Measurements from ENCODE around the gene DNAAF3.

DNAAF3 gene

DNA sequence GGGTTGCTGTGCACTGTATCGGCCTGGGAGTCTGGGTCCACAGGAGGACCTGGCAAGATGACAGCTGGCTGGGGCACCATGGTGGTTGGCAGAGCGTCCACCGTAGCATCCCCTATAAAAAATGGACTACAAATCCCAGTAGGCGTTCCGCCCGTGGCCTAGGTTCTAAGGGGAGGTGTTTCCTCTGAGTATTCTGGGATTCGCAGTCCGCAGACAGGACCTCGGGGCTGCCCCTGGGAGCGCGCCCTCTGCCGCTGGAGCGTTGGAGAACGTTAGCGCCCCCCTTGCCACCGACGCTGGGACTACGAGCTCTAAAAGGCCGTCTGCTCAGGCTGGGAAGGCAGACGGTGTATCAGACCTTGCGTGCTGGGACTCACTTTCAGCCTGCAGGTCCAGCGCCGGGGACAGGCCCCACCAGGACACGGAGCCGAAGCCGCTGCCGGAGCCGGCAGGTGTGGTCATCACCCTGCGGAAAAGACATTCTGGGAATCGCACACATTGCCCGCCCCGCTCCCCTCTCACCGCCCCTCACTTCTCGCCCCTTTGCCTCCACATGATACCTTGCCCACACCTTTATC lies 372 bp downstream of the DNAAF3 start:
- no peak for DNase-seq (ENCODE audit: low spot score)
- TF ChIP-seq, protein P1, sequence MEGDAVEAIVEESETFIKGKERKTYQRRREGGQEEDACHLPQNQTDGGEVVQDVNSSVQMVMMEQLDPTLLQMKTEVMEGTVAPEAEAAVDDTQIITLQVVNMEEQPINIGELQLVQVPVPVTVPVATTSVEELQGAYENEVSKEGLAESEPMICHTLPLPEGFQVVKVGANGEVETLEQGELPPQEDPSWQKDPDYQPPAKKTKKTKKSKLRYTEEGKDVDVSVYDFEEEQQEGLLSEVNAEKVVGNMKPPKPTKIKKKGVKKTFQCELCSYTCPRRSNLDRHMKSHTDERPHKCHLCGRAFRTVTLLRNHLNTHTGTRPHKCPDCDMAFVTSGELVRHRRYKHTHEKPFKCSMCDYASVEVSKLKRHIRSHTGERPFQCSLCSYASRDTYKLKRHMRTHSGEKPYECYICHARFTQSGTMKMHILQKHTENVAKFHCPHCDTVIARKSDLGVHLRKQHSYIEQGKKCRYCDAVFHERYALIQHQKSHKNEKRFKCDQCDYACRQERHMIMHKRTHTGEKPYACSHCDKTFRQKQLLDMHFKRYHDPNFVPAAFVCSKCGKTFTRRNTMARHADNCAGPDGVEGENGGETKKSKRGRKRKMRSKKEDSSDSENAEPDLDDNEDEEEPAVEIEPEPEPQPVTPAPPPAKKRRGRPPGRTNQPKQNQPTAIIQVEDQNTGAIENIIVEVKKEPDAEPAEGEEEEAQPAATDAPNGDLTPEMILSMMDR (IDR thresholded peaks at IDR 0.05; ENCODE audit: extremely low read depth, missing control alignments), result peak; percentile 3

DNA sequence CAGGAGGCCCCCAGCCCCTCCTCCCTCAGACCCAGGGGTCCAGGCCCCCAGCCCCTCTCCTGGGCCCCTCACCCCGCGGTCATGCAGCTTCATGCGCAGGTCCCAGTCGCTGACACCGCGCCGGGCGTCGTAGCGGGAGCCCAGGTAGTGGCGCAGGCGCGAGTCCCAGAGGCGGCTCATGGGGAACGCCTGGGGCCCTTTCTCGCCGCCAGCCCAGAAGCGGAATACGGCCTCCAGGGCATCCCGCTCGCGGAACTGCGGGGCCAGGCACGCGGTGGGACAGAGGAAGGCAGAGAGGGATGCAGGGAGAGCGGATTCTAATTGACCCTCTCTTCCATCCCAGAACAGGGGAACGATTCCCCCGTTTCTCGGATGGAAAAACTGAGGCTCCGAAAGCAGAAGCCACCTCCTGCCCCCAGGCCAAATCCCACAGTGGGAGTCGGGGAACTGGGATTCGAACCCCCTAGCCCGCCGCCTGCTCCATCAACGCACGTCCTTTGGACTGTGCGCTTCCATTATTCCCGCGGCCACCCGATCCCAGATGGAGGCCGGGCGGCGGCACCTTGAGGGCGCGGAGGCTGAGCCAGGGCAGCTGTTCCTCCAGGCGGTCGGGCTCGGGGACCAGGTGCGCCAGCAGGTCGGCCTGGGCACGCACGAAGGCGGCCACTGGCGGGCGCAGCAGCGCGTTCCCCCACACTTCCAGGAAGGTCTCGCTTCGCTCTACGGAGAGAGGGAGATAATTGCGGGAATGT lies 4.7 kb downstream of the DNAAF3 start:
- TF ChIP-seq, protein P1 (IDR thresholded peaks at IDR 0.05; ENCODE audit: extremely low read depth, missing control alignments), result no peak
- DNase-seq (ENCODE audit: low spot score), result no peak

- no peak for DNase-seq (ENCODE audit: low spot score)
- TF ChIP-seq, protein P1 (IDR thresholded peaks at IDR 0.05; ENCODE audit: extremely low read depth, missing control alignments), result no peak
These were observed 5.4 kb downstream of the DNAAF3 start for GRCh38 chr19:55160986-55161365.

- peak; percentile 98 for DNase-seq (ENCODE audit: low spot score)
- TF ChIP-seq, protein P1 (IDR thresholded peaks at IDR 0.05; ENCODE audit: extremely low read depth, missing control alignments), result peak; percentile 92
These were observed 6.1 kb downstream of the DNAAF3 start for GRCh38 chr19:55160128-55160985.

- no peak for DNase-seq (ENCODE audit: low spot score)
- TF ChIP-seq, protein P1 (IDR thresholded peaks at IDR 0.05; ENCODE audit: extremely low read depth, missing control alignments), result no peak
These were observed 7.3 kb downstream of the DNAAF3 start for GRCh38 chr19:55158848-55159749.

DNA sequence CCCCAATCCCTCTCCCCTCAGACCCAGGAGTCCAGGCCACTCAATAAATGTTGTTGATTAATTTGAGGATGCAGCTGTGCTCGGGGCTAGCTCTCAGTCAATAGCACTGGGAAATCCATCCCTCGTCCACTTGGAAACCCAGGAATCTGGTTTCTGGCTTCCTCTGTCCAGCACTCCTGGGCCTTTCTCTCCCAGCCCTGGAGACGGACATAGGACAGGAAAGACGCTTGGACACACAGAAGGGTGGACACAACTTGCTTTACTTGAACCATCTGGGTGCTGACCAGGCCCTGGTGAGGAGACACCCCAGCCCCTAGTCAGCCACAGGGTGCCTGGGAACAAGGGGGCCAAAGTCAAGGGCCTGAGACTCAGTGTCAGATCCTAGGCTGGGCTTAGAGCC lies 8.0 kb downstream of the DNAAF3 start:
- TF ChIP-seq, protein P1 (IDR thresholded peaks at IDR 0.05; ENCODE audit: extremely low read depth, missing control alignments), result no peak
- no peak for DNase-seq (ENCODE audit: low spot score)
